ENCODE results near the gene TMC2. TPM values are rescaled to one million over a fixed set of nuclear protein-coding genes. Genes with fewer than 3 reads are reported as not detected.

Gene TMC2
- total RNA-seq, 1 donor from 2014 or later, result not detected

- H3K4me3 ChIP-seq, result no peak overlapping the region
- TF ChIP-seq POLR2A (IDR thresholded peaks at IDR 0.05), result no peak
- DNase-seq (ENCODE audit: extremely low spot score in 2 of 2), result no peak
- no peaks in the 10 kb centered on the region for H3K27me3 ChIP-seq
- H3K27ac ChIP-seq, result no peak overlapping the region
- no peaks in the 10 kb centered on the region for H3K4me1 ChIP-seq
- intact Hi-C loops (cut with DNase I), result no loop called here
- H3K36me3 ChIP-seq, result no peaks in the 10 kb centered on the region
- H3K9me3 ChIP-seq, result no peaks in the 10 kb centered on the region
These were observed 88.7 kb downstream of the TMC2 start for GRCh38 chr20:2625062-2625461.

GRCh38 chr20:2626853-2627541 lies 90.6 kb downstream of the TMC2 start:
- H3K4me1 ChIP-seq, result no peaks in the 10 kb centered on the region
- H3K27me3 ChIP-seq, result no peaks in the 10 kb centered on the region
- peak in 1 of 2 donors; percentile 46 for DNase-seq (ENCODE audit: extremely low spot score in 2 of 2)
- H3K9me3 ChIP-seq, result no peaks in the 10 kb centered on the region
- TF ChIP-seq CTCF (IDR thresholded peaks at IDR 0.05) (no peak), POLR2AphosphoS5 (IDR thresholded peaks at IDR 0.05; ENCODE audit: insufficient read depth in 1 of 2, low read depth in 1 of 2) (no peak)
- no peak overlapping the region for H3K4me3 ChIP-seq
- H3K27ac ChIP-seq, result no peak overlapping the region
- intact Hi-C loops (cut with DNase I), result no loop called here
- H3K36me3 ChIP-seq, result no peaks in the 10 kb centered on the region

- intact Hi-C loops (cut with DNase I), result no loop called here
- no peak for DNase-seq (ENCODE audit: extremely low spot score in 2 of 2)
- Histone ChIP-seq H3K4me3 (no peak overlapping the region), H3K9me3 (no peaks in the 10 kb centered on the region), H3K27ac (no peak overlapping the region), H3K4me1 (no peaks in the 10 kb centered on the region), H3K27me3 (no peaks in the 10 kb centered on the region), H3K36me3 (no peaks in the 10 kb centered on the region)
- TF ChIP-seq CTCF (IDR thresholded peaks at IDR 0.05) (no peak), POLR2A (IDR thresholded peaks at IDR 0.05) (no peak)
These were observed 94.9 kb downstream of the TMC2 start for GRCh38 chr20:2631228-2631627.

GRCh38 chr20:2633381-2633780 lies 97.0 kb downstream of the TMC2 start:
- TF ChIP-seq POLR2AphosphoS5 (IDR thresholded peaks at IDR 0.05; ENCODE audit: insufficient read depth in 1 of 2, low read depth in 1 of 2) (no peak), CTCF (IDR thresholded peaks at IDR 0.05) (no peak), POLR2A (IDR thresholded peaks at IDR 0.05) (no peak)
- Histone ChIP-seq H3K27ac (no peak overlapping the region), H3K27me3 (no peaks in the 10 kb centered on the region), H3K36me3 (no peaks in the 10 kb centered on the region), H3K4me1 (no peaks in the 10 kb centered on the region), H3K9me3 (no peaks in the 10 kb centered on the region), H3K4me3 (no peak overlapping the region)
- DNase-seq (ENCODE audit: extremely low spot score in 2 of 2), result no peak
- intact Hi-C loops (cut with DNase I), result no loop called here

GRCh38 chr20:2637246-2637645 lies 100.9 kb downstream of the TMC2 start:
- H3K27ac ChIP-seq, result no peak overlapping the region
- no peaks in the 10 kb centered on the region for H3K4me1 ChIP-seq
- no peaks in the 10 kb centered on the region for H3K9me3 ChIP-seq
- H3K4me3 ChIP-seq, result no peak overlapping the region
- H3K36me3 ChIP-seq, result no peaks in the 10 kb centered on the region
- TF ChIP-seq CTCF (IDR thresholded peaks at IDR 0.05) (no peak), POLR2AphosphoS5 (IDR thresholded peaks at IDR 0.05; ENCODE audit: insufficient read depth in 1 of 2, low read depth in 1 of 2) (no peak), POLR2A (IDR thresholded peaks at IDR 0.05) (no peak)
- no peaks in the 10 kb centered on the region for H3K27me3 ChIP-seq
- no peak for DNase-seq (ENCODE audit: extremely low spot score in 2 of 2)
- intact Hi-C loops (cut with DNase I), result no loop called here

Data from vagina (tissue), 2 donors.